Fibroblast of lung (primary cell): Measurements from ENCODE around the gene ZNF547. TPM values are rescaled to one million over a fixed set of nuclear protein-coding genes. Genes with fewer than 3 reads are reported as not detected.

Experiments used
- DNase-seq, 2 donors: peaks; one replicate each; pipeline versions ENCODE4 v3.0.0 to v3.0.0-alpha.2; 2010; ENCODE audit warnings: low read depth in 2 of 2
- H2AFZ ChIP-seq: 2 replicates; pipeline ENCODE4 v1.5.1; 2012; ENCODE audit warnings: low read length, control low read depth, inconsistent platforms
- H3K27ac ChIP-seq: 2 replicates; pipeline ENCODE4 v1.5.1; 2011; ENCODE audit warnings: low read length, control low read depth; ENCODE audit not compliant: insufficient read depth
- H3K27me3 ChIP-seq: 2 replicates; pipeline ENCODE4 v1.5.1; 2011; ENCODE audit warnings: mild to moderate bottlenecking, low read length; ENCODE audit not compliant: control insufficient read depth, insufficient read depth
- H3K36me3 ChIP-seq: 2 replicates; pipeline ENCODE4 v1.5.1; 2011; ENCODE audit warnings: low read length; ENCODE audit not compliant: control insufficient read depth, insufficient read depth
- H3K4me1 ChIP-seq: 2 replicates; pipeline ENCODE4 v1.5.1; 2011; ENCODE audit warnings: low read length; ENCODE audit not compliant: control insufficient read depth, insufficient read depth; ENCODE audit errors: extremely low read depth
- H3K4me2 ChIP-seq: 2 replicates; pipeline ENCODE4 v1.5.1; 2011; ENCODE audit warnings: low read length, control low read depth; ENCODE audit not compliant: insufficient read depth; ENCODE audit errors: extremely low read depth
- H3K4me3 ChIP-seq, 4 experiments: fragments of 200-600 bp in 1 of 4; sonication (generic) in 1 of 4; replicated peaks in 1 of 4; 2 replicates each; pipeline ENCODE4 v1.5.1; 2011 to 2016; ENCODE audit warnings: low read length in 4 of 4, low read depth in 3 of 4, mild to moderate bottlenecking in 3 of 4, control low read depth in 2 of 4, inconsistent platforms in 1 of 4, mixed read lengths in 1 of 4; ENCODE audit not compliant: insufficient read depth in 1 of 4; ENCODE audit errors: control extremely low read depth in 1 of 4
- H3K79me2 ChIP-seq: 2 replicates; pipeline ENCODE4 v1.5.1; 2012; ENCODE audit warnings: mild to moderate bottlenecking, low read length, inconsistent platforms; ENCODE audit not compliant: control insufficient read depth, insufficient read depth
- H3K9ac ChIP-seq: 2 replicates; pipeline ENCODE4 v1.5.1; 2011; ENCODE audit warnings: mild to moderate bottlenecking, low read length, control low read depth; ENCODE audit not compliant: insufficient read depth
- H3K9me3 ChIP-seq: 2 replicates; pipeline ENCODE4 v1.5.1; 2012; ENCODE audit warnings: low read depth, low read length; ENCODE audit not compliant: control insufficient read depth, insufficient read depth
- H4K20me1 ChIP-seq: 2 replicates; pipeline ENCODE4 v1.5.1; 2011; ENCODE audit warnings: low read length; ENCODE audit not compliant: control insufficient read depth, insufficient read depth; ENCODE audit errors: extremely low read depth
- CTCF ChIP-seq, 2 donors: IDR thresholded peaks in 1 of 2; conservative IDR thresholded peaks in 1 of 2; 1 replicate in 1 of 2; 2 replicates in 1 of 2; pipeline ENCODE4 v1.5.1; 2011 to 2012; ENCODE audit warnings: low read length in 2 of 2, control low read depth in 1 of 2, inconsistent platforms in 1 of 2, low read depth in 1 of 2, mild to moderate bottlenecking in 1 of 2
- EZH2 ChIP-seq: IDR thresholded peaks from 2 replicates; pipeline ENCODE4 v1.5.1; 2012; ENCODE audit warnings: low read length, control low read depth, mild to moderate bottlenecking; ENCODE audit errors: missing control alignments
- polyA plus RNA-seq, 2 donors: library from polyadenylated mRNA; depleted of rRNA in 1 of 2; stranded (reverse) in 1 of 2; unstranded in 1 of 2; fragments of >200 nt; gene quantifications; 2 replicates each; pipeline ENCODE4 v1.2.1, GENCODE V29; 2011 to 2012; ENCODE audit warnings: missing spikeins in 1 of 2
- total RNA-seq: library from RNA; depleted of rRNA; stranded (reverse); fragments of >200 nt; gene quantifications from 2 replicates; pipeline ENCODE4 v1.2.1, GENCODE V29; 2014

The ZNF547 gene
- total and polyA plus RNA-seq, 2 donors (not counting 1 experiment from before 2014, with no cell fraction given): 2.7 to 6.1 TPM

- Histone ChIP-seq H3K27me3 (no peaks in the 10 kb centered on the region), H3K4me3 (peak within 1 kb of the TSS; percentile 84 to 95 (median 90)), H2AFZ (peak within 1 kb of the TSS; percentile 97), H3K9me3 (no peaks in the 10 kb centered on the region), H4K20me1 (no peaks in the 10 kb centered on the region), H3K79me2 (peaks cover 14% of the 10 kb centered on the region), H3K9ac (peak within 1 kb of the TSS; percentile 80), H3K4me1 (peaks cover 6% of the 10 kb centered on the region), H3K27ac (peak within 1 kb of the TSS; percentile 49), H3K4me2 (peak within 1 kb of the TSS; percentile 95), H3K36me3 (peaks cover 4% of the 10 kb centered on the region)
- TF ChIP-seq CTCF (conservative IDR thresholded peaks at IDR 0.05 in 1 of 2, IDR thresholded peaks at IDR 0.05 in 1 of 2; ENCODE audit: low read depth in 1 of 2, low read length in 2 of 2) (no peak), EZH2 (no peak)
- peak; percentile 93 to 94 for DNase-seq
Measured at GRCh38 chr19:57410877-57411671, 47.7 kb downstream of the ZNF547 start, which contains the start of gene ZNF17. Gene ZNF17, plus strand, starts transcription at chr19:57411161. Its CDS starts 2,455 bp downstream, at chr19:57413616.

- Histone ChIP-seq H3K79me2 (peaks cover 2% of the 10 kb centered on the region), H3K36me3 (peaks cover 13% of the 10 kb centered on the region), H3K9me3 (peaks cover 4% of the 10 kb centered on the region), H3K4me3 (no peak overlapping the region), H3K27me3 (no peaks in the 10 kb centered on the region), H3K4me2 (no peak overlapping the region), H3K9ac (no peak overlapping the region), H2AFZ (no peak overlapping the region), H4K20me1 (no peaks in the 10 kb centered on the region), H3K27ac (no peak overlapping the region), H3K4me1 (no peaks in the 10 kb centered on the region)
- DNase-seq: no peak
- no peak for TF ChIP-seq EZH2
- no peak for TF ChIP-seq CTCF (conservative IDR thresholded peaks at IDR 0.05 in 1 of 2, IDR thresholded peaks at IDR 0.05 in 1 of 2; ENCODE audit: low read depth in 1 of 2, low read length in 2 of 2)
Measured at GRCh38 chr19:57419439-57419838, 56.1 kb downstream of the ZNF547 start.

GRCh38 chr19:57421037-57421436 is 57.7 kb downstream of the ZNF547 start:
- peaks cover 2% of the 10 kb centered on the region for H3K79me2 ChIP-seq
- H2AFZ ChIP-seq: no peak overlapping the region
- H3K27me3 ChIP-seq: no peaks in the 10 kb centered on the region
- no peak overlapping the region for H3K4me2 ChIP-seq
- no peaks in the 10 kb centered on the region for H3K4me1 ChIP-seq
- no peaks in the 10 kb centered on the region for H4K20me1 ChIP-seq
- H3K36me3 ChIP-seq: peaks cover 13% of the 10 kb centered on the region
- no peak for DNase-seq
- H3K4me3 ChIP-seq: no peak overlapping the region
- H3K9me3 ChIP-seq: peaks cover 4% of the 10 kb centered on the region
- H3K27ac ChIP-seq: no peak overlapping the region
- TF ChIP-seq CTCF (conservative IDR thresholded peaks at IDR 0.05 in 1 of 2, IDR thresholded peaks at IDR 0.05 in 1 of 2; ENCODE audit: low read depth in 1 of 2, low read length in 2 of 2) (no peak), EZH2 (no peak)
- H3K9ac ChIP-seq: no peak overlapping the region

Other genes with a start within 250 kb of the ZNF547 start
- gene USP29, start 243.6 kb upstream of the ZNF547 start, total RNA-seq: not detected in 2 replicates
- gene USP29, start 243.6 kb upstream of the ZNF547 start, polyA plus RNA-seq: not detected in 2 replicates
- gene ZIM3, start 218.3 kb upstream of the ZNF547 start, total RNA-seq: not detected in 2 replicates
- not detected in 2 replicates for gene ZIM3, start 218.3 kb upstream of the ZNF547 start, polyA plus RNA-seq
- not detected in 2 replicates for gene DUXA, start 196.1 kb upstream of the ZNF547 start, total RNA-seq
- gene DUXA, start 196.1 kb upstream of the ZNF547 start, polyA plus RNA-seq: not detected in 2 replicates
- 19.0 and 24.9 TPM in 2 replicates for gene ZNF264, start 172.1 kb upstream of the ZNF547 start, total RNA-seq
- 5.8 and 7.7 TPM in 2 replicates for gene ZNF264, start 172.1 kb upstream of the ZNF547 start, polyA plus RNA-seq
- 0.50 and 0.77 TPM in 2 replicates for gene AURKC, start 132.5 kb upstream of the ZNF547 start, total RNA-seq
- 0.59 and 1.4 TPM in 2 replicates for gene AURKC, start 132.5 kb upstream of the ZNF547 start, polyA plus RNA-seq
- gene ZNF805, start 122.9 kb upstream of the ZNF547 start, total RNA-seq: 33.4 and 40.6 TPM in 2 replicates
- gene ZNF805, start 122.9 kb upstream of the ZNF547 start, polyA plus RNA-seq: 5.6 and 8.1 TPM in 2 replicates
- gene ZNF460, start 83.1 kb upstream of the ZNF547 start, total RNA-seq: 78.1 and 80.9 TPM in 2 replicates
- gene ZNF460, start 83.1 kb upstream of the ZNF547 start, polyA plus RNA-seq: 7.2 and 13.1 TPM in 2 replicates
- gene ZNF543, start 43.1 kb upstream of the ZNF547 start, total RNA-seq: 10.5 and 12.9 TPM in 2 replicates
- 2.8 and 3.0 TPM in 2 replicates for gene ZNF543, start 43.1 kb upstream of the ZNF547 start, polyA plus RNA-seq
- gene ZNF304, start 12.3 kb upstream of the ZNF547 start, total RNA-seq: 11.6 and 13.7 TPM in 2 replicates
- gene ZNF304, start 12.3 kb upstream of the ZNF547 start, polyA plus RNA-seq: 6.2 and 7.3 TPM in 2 replicates
- 9.8 and 13.4 TPM in 2 replicates for gene TRAPPC2B, start within 50 bp of the ZNF547 start, total RNA-seq
- gene TRAPPC2B, start within 50 bp of the ZNF547 start, polyA plus RNA-seq: 14.0 and 16.5 TPM in 2 replicates
- gene ZNF548, start 26.3 kb downstream of the ZNF547 start, total RNA-seq: 21.1 and 23.9 TPM in 2 replicates
- gene ZNF548, start 26.3 kb downstream of the ZNF547 start, polyA plus RNA-seq: 8.8 and 12.0 TPM in 2 replicates
- 12.3 and 15.2 TPM in 2 replicates for gene ZNF17, start 47.6 kb downstream of the ZNF547 start, total RNA-seq
- 5.2 and 6.8 TPM in 2 replicates for gene ZNF17, start 47.6 kb downstream of the ZNF547 start, polyA plus RNA-seq
- gene ZNF749, start 71.8 kb downstream of the ZNF547 start, total RNA-seq: 10.4 and 11.0 TPM in 2 replicates
- 4.7 and 5.4 TPM in 2 replicates for gene ZNF749, start 71.8 kb downstream of the ZNF547 start, polyA plus RNA-seq
- gene VN1R1, start 93.6 kb downstream of the ZNF547 start, total RNA-seq: 0.26 and 0.50 TPM in 2 replicates
- 0.17 and 0.26 TPM in 2 replicates for gene VN1R1, start 93.6 kb downstream of the ZNF547 start, polyA plus RNA-seq
- 16.9 and 29.7 TPM in 2 replicates for gene ZNF772, start 114.0 kb downstream of the ZNF547 start, total RNA-seq
- gene ZNF772, start 114.0 kb downstream of the ZNF547 start, polyA plus RNA-seq: 6.0 and 7.5 TPM in 2 replicates
- 13.6 and 20.3 TPM in 2 replicates for gene ZNF419, start 124.2 kb downstream of the ZNF547 start, total RNA-seq
- 4.6 and 8.9 TPM in 2 replicates for gene ZNF419, start 124.2 kb downstream of the ZNF547 start, polyA plus RNA-seq
- gene ZNF773, start 136.4 kb downstream of the ZNF547 start, total RNA-seq: 20.8 and 39.8 TPM in 2 replicates
- 6.8 and 9.4 TPM in 2 replicates for gene ZNF773, start 136.4 kb downstream of the ZNF547 start, polyA plus RNA-seq
- gene ZNF549, start 163.8 kb downstream of the ZNF547 start, total RNA-seq: 6.7 and 7.8 TPM in 2 replicates
- gene ZNF549, start 163.8 kb downstream of the ZNF547 start, polyA plus RNA-seq: 3.9 and 4.8 TPM in 2 replicates
- gene ZNF550, start 196.3 kb downstream of the ZNF547 start, total RNA-seq: 6.9 and 8.6 TPM in 2 replicates
- 4.2 and 5.7 TPM in 2 replicates for gene ZNF550, start 196.3 kb downstream of the ZNF547 start, polyA plus RNA-seq
- 6.9 and 9.2 TPM in 2 replicates for gene ZNF416, start 215.4 kb downstream of the ZNF547 start, total RNA-seq
- 3.9 and 4.5 TPM in 2 replicates for gene ZNF416, start 215.4 kb downstream of the ZNF547 start, polyA plus RNA-seq
- 7.1 and 7.2 TPM in 2 replicates for gene ZIK1, start 220.6 kb downstream of the ZNF547 start, total RNA-seq
- 3.9 and 5.3 TPM in 2 replicates for gene ZIK1, start 220.6 kb downstream of the ZNF547 start, polyA plus RNA-seq
- 2.5 and 2.8 TPM in 2 replicates for gene ZNF530, start 236.3 kb downstream of the ZNF547 start, total RNA-seq
- 1.6 and 2.5 TPM in 2 replicates for gene ZNF530, start 236.3 kb downstream of the ZNF547 start, polyA plus RNA-seq